GM18873 (cell line): ENCODE measurements around the gene ETV1.
"Not testable (repeated sequence)": the region's sequence is repeated elsewhere in the genome, so short reads cannot be mapped to it uniquely, and the experiment has no call there.

Experiments
- ATAC-seq: cut with Tn5 transposase; IDR thresholded peaks from one replicate; pipeline ENCODE4 v1.9.1; 2021; ENCODE audit warnings: mild to moderate bottlenecking, moderate library complexity, moderate number of reproducible peaks; ENCODE audit not compliant: unreplicated experiment, low FRiP score

Gene ETV1

GRCh38 chr7:13933536-13933935 is 55.9 kb downstream of the ETV1 start:
- ATAC-seq: no peak

DNA sequence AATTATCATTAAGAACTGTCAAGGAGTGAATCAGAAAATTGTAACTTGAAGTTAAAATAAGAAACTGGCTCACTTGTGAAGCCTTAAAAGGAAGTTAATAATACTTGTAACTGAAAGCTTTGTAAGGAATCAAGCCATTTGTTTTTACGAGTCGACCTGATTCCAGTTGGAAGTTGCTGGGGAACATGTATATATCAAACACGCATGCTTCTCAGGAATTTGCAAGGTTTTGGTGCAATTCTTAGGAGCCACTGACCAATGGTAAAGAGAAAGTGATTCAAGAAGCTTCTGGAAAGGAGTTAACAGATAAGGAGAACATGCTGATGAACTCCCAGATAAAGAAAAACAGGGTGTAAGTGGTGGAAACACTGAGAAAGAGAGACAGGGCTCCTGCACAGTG is 56.4 kb downstream of the ETV1 start:
- no peak for ATAC-seq

DNA sequence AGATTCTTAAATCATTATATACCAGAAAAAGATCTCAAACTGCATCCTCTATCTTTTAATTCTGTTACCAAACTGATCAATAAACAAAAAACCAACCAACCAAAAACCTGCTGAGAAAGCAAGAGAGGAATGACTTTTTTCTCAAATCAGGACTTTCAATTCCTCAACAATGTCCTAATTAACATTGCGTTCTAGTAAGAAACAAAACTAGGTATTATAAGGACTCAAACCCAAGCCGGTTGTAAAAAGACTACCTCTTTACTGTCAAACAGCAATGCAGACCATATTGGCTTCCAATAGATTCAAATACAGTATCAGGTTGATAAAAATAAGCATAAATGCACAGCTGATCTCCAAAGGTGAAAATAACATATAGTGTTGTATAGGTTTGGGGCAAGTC is 57.3 kb downstream of the ETV1 start:
- ATAC-seq: no peak

DNA sequence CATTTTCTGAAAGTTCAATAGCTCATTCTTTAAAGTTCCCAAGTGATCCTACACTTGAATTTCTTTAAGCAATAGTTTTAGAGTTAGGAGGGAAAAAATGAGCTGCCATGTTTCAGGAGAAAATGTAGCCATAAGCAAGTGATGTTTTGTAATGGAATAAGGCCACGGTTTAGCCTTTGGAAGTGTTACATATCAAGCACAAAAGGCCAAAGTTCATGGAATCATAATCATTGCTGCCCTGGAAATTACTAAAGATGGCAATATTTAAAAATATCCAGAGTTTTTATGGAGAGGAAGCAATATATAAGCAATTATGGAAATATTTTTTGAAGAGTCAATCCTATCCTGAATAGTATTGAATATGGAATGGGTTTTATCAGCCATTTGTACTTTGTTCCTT is 68.4 kb downstream of the ETV1 start:
- no peak for ATAC-seq

DNA sequence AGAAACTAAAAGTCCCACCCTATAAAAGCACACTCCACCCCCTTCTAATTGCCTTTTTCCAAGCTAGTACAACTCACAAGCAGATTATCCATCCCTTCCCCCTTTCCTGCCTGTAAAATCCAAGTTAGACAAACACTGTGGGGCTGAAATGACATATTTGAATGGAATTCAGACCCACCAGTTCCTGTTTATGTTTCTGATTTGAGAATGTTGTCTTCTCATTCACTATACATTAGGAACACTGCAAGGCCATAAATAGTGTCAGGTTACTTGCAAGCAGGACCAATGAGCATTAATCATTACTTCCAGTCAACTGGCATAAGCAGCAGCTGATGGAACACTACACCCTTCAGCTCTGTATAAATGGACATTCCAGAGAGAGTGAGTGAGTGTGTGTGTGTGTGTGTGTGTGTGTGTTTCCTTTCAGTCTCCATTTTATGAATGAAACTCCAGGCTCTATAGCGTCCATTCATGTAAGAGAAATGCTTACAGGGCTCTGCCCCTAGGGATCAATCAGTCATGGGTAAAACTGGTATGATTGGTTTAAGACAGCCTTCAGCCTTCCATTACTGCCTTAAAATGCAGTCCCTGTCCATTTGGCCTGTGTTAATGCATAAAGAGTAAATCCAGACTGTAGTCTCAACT is 69.3 kb downstream of the ETV1 start:
- no peak for ATAC-seq

DNA sequence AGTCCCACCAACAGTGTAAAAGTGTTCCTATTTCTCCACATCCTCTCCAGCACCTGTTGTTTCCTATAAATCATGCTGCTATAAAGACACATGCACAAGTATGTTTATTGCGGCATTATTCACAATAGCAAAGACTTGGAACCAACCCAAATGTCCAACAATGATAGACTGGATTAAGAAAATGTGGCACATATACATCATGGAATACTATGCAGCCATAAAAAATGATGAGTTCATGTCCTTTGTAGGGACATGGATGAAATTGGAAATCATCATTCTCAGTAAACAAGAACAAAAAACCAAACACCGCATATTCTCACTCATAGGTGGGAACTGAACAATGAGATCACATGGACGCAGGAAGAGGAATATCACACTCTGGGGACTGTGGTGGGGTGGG is 71.1 kb downstream of the ETV1 start:
- not testable (repeated sequence) for ATAC-seq

DNA sequence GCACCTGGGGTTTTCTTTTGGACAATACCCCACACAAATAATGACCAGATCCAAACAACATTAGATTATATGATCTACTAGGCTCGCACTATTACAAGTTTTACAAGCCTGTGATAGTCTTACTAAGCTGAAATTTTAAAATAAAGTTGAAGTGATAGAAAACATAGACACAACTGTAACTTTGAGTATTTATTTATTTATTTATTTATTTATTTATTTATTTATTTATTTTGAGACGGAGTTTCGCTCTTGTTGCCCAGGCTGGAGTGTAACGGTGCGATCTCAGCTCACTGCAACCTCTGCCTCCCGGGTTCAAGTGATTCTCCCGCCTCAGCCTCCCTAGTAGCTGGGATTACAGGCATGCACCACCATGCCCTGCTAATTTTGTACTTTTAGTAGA is 72.4 kb downstream of the ETV1 start:
- ATAC-seq: not testable (repeated sequence)

GRCh38 chr7:13915891-13916290 is 73.6 kb downstream of the ETV1 start:
- ATAC-seq: no peak

DNA sequence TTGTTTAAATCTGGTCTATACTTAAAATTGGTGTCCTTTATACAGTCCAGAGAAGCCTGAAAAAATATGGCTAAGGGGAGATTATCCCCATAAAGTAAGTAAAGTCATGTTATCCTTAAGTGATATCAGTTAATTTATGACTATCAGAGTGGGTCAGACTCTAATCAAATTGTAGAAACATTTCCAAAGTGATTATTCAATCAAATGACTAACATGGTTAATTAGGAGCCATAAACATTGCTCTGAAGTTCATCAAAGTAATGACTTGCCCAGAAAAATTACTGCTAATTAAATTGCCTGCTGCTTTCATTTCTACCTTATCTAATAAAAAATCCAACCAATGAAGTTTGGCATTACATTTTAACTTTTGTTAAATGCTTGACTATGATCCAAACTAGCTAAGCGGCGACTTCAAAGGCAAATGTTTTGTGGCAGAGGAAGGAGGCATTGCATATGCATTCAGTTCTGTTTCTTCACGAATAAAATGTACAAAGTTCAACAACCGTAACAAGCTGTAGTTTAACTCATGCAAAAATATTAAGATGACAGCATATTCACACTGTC is 76.7 kb downstream of the ETV1 start:
- no peak for ATAC-seq

DNA sequence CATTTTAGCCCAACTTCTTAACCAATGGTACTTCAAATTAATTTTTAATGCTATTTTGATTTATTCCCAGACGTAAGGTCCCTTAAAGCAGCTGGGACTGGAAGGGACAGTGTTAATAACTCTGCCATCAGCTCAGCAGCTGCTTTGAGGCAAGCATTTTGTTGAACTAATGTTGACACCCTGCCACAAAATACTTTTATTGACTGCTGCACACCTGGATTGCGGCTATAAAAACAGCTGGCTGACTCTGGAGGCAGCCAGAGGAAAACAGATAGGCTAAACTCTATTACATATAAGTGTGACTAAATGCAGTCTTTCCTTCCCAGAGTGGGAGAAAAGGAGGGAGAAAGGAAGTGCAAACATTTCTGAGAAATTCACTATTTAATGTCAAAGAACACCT is 77.6 kb downstream of the ETV1 start:
- ATAC-seq: no peak

DNA sequence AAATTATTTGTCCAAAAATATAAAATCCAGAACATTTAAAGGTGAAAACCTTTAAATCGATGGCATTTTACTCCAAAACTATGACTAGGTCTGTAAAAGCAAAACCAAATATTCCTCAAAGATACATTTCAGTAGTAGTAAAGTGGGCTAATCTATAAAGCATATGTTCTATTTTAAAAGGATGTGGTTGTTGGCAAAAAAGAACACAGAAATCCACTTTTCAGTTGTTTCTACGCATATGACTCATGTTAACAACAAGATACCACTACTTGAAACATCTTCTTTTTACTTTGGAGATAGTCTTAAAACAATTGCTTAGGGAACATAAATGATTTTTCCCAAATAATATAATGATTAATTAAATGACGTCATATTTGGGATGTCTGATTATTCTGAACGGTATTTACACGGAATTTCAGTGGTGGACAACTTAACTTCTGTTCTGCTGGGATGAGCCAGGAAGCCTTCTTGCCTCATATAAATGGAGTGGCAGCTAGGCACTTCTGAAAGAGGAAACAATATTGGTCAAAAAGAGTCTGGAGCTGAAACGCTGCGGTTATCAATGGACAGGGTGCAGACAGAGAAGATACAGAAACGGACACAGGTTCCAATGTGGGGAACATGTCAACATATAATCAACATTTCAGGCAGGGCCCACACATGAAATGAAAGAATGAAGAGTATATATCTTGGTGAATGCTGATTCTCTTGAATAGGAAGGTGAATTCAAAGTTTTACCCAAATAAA is 78.5 kb downstream of the ETV1 start:
- no peak for ATAC-seq

GRCh38 chr7:13908667-13909397 is 80.6 kb downstream of the ETV1 start:
- no peak for ATAC-seq

DNA sequence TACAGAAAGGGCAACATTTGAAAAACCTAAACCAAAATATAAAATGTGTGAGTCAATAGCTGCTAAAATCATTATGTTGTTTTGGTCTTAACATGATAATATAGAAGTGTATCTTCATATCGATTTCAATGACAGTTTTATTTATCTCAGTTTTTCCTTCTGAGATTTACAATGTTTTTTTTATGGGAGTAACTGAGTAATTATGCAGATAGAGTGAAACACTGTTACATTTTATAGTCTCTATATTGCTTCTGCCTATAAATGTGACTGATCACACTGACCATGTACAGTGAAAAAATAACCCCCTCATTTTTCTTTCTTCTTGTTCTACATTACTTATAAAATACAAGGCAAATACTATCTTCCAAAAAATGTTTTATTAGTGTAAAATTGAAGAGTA is 81.6 kb downstream of the ETV1 start:
- no peak for ATAC-seq

DNA sequence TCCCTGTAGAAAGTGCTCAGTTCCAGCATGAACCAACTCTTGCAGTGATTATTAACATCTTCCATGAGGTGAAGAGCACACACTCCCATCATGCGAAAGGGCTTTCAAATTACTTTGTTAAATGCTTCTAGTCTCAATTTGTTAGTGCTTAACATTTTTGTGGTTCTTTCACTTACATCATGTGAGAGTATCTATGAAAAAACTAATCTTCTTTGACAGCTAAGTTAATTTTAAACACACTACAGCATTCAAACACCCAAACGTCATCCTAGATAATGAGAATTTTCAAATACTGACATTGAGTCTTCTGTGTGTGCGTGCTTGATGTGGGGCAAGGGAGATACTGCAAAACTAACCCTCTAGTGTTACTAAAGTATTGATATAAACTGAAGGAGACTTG is 84.8 kb downstream of the ETV1 start:
- no peak for ATAC-seq

DNA sequence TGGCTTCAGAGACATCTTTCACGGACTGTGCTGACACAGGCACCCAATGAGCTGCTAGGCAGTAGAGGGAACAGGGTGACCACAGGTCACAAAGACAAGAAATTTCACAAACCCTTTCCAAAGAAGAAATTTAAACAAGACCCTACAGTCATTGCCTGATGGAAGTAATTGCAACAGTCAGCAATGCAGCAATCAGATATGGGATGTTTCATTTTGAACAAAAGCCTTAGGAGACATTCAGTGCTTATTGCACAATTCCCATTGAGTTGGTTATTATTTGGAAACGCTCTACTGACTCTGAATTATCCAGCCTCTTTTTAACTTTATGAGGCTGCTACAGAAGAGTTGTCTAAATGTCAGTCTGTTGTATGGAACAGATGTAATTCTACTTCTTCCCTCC is 85.5 kb downstream of the ETV1 start:
- ATAC-seq: no peak

DNA sequence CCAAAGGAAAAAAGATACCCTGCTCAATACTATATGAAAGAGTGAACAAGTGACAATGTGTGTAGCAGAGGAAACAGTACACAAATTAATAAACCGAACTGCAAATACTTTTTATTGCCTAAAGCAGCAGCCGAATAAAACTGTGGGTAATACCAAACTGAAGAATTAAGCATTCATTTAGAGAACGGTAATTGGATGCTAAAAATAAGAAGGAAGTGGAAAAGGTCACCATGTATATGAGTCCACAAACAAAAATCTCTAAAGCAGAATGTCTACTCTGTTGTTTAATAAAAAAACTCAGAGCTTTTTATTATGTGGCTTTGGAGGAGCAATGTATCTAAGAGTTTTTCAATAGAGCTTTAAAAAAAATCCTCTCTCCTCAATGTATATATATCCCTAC is 87.9 kb downstream of the ETV1 start:
- no peak for ATAC-seq

GRCh38 chr7:13898957-13899670 is 90.4 kb downstream of the ETV1 start:
- ATAC-seq: no peak

- ATAC-seq: no peak
Observed at GRCh38 chr7:13897819-13898218, 91.6 kb downstream of the ETV1 start.

- ATAC-seq: no peak
Observed at GRCh38 chr7:13894954-13895353, 94.5 kb downstream of the ETV1 start.

- no peak for ATAC-seq
Observed at GRCh38 chr7:13894377-13894776, 95.1 kb downstream of the ETV1 start.

DNA sequence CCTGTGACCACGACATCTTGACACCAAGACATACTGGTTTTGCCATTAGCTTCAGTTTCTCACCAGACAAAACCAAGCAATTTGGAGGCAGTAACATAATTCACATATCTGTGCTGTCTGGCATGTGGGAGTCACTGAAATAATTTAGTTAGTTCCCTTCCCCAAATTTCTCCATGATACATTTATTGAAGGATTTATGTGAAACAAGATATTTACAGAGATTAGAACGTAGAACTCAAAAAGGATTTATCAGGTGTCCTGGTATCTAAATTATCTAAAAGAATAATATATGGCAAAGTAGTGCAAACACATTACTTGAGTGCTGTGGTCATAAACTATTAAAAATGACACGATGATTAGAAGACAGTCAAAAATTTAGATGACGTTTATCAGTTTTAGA is 98.7 kb downstream of the ETV1 start:
- no peak for ATAC-seq
